Lung microvascular endothelial cell (primary cell): ENCODE data around the gene TCIRG1. TPM values are rescaled to one million over a fixed set of nuclear protein-coding genes. Genes with fewer than 3 reads are reported as not detected.

Source experiments
- DNase-seq, 2 donors: peaks; one replicate each; pipeline versions ENCODE4 v3.0.0 to v3.0.0-alpha.2; 2010; ENCODE audit warnings: low read depth in 2 of 2
- total RNA-seq: library from RNA; depleted of rRNA; stranded (reverse); fragments of >200 nt; gene quantifications from 2 replicates; pipeline ENCODE4 v1.2.1, GENCODE V29; 2014

TCIRG1 gene
- total RNA-seq, 1 donor from 2014 or later = 52.0 TPM

DNA sequence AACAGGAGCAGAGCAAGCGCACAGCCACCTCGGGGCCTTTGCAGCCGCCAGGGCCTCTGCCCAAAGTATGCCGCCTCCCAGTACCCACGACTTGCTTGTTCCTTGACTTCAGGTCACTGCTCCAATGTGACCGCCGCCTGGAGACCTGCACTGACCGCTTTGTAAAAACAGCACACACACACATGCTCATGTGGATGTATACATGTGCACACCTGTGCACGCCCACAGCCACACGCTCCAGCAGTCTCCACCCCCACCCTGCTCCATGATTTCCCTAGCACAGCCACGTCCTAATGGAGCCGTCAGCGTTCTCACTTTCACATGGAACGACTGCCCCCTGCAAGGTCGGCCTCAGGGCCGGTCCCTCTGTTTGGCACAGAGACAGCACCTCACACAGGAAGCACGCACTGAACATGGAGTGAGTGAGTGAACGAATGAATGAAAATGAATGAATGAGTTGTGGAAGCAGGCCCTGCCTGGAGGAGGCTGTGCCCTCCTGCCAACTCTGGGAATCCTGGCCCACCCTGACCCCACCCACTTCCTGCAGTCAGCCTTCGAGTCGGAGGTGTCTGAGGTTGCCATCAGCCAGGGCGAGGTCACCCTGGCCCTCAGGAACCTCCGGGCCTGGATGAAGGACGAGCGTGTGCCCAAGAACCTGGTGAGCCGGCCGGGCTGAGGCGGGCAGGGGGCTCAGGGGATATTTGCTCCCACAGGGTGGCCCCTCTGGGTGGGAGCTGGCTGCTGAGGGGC is 20.7 kb upstream of the TCIRG1 start:
- DNase-seq = no peak

DNA sequence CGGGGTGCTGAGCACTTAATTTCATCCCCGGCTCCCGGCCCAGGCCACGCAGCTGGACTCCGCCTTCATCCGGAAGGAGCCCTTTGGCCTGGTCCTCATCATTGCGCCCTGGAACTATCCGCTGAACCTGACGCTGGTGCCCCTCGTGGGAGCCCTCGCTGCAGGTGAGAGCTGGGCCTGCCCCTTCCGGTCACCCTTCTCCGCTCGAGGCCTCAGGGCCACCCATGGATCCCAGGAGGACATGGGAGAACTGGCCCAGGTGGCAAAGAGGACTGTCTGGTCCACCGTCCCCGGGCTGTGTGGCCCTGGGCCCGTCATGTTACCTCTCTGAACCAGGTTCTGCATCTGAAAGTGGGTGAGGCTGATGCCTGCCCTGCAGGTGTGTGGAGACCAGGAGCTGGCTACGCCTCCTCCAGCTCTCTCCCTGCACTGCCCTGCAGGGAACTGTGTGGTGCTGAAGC is 20.1 kb upstream of the TCIRG1 start:
- DNase-seq = no peak

GRCh38 chr11:68019486-68019885 is 19.3 kb upstream of the TCIRG1 start:
- DNase-seq = no peak

DNA sequence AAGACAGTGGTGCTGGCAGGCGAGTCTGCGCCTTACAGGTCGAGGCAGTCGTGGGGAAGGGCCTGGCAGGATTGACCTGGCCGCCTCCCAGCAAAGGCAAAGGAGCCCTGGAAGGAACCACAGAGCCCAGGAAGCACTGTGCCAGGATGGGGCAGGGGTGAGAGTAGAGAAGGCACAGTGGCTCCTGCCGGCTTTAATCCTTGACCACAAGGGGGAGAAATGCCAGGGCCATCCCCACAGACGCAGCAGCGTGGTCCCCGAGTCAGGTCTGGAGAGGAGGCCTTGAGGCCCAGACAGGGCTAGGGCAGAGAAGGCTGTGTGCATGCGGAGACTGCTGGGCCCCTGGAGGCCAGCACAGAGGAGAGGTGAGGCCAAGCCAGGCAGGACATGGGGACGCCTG is 18.2 kb upstream of the TCIRG1 start:
- DNase-seq = peak; percentile 40 to 46

DNA sequence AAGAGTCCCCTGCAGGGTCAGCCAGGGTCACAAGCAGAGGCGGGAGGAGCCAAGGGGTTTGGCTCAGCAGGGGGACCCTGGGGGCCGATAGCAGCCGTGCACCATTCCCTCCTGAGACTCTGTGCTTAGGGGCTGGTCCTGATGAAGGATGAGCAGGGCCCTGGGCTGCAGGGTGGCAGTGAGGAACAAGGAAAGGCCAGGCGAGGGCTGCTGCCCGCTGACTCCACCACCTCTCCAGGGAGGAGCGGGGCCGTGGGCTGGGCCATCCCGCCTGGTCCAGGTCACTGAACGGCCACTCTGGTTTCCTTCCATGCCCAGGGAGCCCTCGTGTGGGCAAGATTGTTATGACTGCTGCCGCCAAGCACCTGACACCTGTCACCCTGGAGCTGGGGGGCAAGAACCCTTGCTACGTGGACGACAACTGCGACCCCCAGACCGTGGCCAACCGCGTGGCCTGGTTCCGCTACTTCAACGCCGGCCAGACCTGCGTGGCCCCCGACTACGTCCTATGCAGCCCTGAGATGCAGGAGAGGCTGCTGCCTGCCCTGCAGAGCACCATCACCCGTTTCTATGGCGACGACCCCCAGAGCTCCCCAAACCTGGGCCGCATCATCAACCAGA is 17.5 kb upstream of the TCIRG1 start:
- peak in 1 of 2 donors; percentile 33 for DNase-seq

DNA sequence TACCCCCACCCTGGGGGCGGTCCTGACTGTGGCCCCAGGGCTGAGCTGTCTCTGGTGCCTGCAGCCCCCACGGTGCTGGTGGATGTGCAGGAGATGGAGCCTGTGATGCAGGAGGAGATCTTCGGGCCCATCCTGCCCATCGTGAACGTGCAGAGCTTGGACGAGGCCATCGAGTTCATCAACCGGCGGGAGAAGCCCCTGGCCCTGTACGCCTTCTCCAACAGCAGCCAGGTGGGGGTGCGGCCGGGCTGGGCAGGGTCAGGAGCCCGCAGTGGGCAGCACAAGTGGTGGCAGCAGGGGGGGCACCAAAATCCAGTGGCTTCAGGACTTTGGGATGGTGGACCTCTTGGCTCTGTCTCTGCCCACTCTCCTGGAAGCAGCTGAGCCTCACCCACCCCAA is 16.3 kb upstream of the TCIRG1 start:
- no peak for DNase-seq

GRCh38 chr11:68024508-68024907 is 14.3 kb upstream of the TCIRG1 start:
- DNase-seq = no peak

GRCh38 chr11:68025047-68025446 is 13.8 kb upstream of the TCIRG1 start:
- no peak for DNase-seq

DNA sequence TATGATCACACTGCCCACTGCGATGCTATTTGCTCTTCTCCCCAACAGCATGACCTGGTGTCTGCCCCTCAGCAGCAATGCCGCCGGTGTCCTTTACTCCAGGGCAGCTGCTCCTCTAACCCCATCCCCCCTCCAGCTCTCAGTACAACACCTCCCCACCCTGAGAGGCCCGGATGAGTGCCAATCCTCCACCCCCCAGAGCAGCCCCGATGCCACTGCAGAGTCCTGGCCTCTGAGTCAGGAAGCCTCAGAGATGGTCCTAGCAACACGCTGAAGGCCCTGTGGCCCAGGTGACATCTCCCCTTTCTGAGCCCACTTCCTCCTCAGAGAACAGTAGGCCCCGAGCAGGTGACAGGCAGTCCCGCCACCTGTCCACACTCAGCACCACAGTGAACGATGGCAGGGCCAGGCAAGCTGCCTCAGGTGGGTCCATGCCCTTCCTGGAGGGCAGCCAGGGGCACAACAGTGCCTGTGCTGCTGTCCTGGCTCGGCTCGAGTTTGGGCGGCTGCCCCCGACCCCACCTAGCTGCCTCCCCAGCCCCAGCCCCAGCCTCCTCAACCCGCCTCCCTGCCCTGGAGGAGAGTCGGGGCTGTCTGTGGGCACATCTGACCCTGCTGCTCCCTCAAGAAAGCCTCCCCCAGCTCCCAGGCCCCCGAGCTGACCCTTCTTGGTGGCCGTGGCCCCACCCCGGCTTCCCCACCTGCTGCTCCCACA is 12.3 kb upstream of the TCIRG1 start:
- DNase-seq = no peak

DNA sequence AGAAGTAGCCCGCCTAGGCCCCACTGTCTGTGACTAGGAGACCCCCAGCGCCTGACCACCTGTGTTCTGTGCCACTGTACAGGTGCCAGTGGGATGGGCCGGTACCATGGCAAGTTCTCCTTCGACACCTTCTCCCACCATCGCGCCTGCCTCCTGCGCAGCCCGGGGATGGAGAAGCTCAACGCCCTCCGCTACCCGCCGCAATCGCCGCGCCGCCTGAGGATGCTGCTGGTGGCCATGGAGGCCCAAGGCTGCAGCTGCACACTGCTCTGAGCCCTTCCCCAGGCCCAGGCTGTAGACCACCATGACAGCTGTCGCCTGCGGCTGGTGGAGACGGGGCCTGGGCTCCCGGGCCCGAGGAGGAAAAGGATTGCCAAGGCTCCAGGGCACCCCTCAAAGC is 11.2 kb upstream of the TCIRG1 start:
- DNase-seq = no peak

- peak in 1 of 2 donors; percentile 7 for DNase-seq
Measured at GRCh38 chr11:68028802-68029545, 9.9 kb upstream of the TCIRG1 start.

GRCh38 chr11:68030318-68031143 is 8.3 kb upstream of the TCIRG1 start, which contains the start of gene NDUFS8:
Gene NDUFS8, plus strand, starts transcription at chr11:68030681. Its CDS starts 1,471 bp downstream, at chr11:68032152.
- DNase-seq = peak; percentile 99

DNA sequence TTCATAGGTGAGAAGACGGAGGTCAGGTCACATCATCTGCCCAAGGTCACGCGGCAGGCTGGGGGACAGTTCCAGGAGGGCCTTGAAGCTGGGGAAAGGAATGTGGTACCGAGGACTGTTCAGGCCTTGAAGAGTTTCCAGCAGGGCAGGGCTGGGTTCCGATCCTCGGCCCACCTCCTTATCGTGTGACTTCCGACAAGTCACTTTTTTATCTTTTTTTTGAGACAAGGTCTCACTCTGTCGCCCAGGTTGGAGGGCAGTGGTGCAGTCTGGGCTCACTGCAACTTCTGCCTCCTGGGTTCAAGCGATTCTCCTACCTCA is 7.7 kb upstream of the TCIRG1 start:
- DNase-seq = peak in 1 of 2 donors; percentile 46

DNA sequence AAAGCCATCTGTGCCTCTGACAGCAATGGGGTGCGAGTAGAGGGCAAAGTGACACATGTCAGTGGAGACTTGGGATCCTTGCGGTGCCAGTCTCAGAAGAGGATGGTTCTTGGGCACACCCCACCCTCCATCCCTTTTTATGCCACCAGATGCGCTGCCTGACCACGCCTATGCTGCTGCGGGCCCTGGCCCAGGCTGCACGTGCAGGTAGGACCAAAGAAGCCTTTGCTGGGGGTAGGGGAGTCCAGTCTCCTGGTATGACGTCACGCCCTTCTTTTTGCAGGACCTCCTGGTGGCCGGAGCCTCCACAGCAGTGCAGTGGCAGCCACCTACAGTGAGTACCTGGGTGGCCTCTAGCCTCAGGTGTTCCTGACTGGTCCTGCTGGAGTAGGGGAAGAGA is 6.8 kb upstream of the TCIRG1 start:
- no peak for DNase-seq

GRCh38 chr11:68032997-68033707 is 5.7 kb upstream of the TCIRG1 start:
- no peak for DNase-seq

DNA sequence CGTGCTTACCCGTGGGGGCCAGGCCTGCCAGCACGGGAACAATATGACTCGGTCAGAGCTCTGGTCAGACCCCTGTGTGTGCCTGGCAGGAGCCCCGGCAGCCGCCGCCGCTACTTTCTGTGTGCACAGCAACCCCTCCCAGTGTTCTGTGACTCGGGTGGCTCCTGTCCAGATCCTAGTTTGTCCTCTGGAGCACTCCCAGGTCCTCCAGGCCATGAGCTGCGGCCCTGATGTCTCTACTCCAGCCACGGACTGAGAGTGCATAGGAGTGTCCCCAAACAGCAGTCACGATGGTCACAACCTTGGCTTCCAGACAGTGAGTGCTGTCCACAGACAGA is 5.1 kb upstream of the TCIRG1 start:
- no peak for DNase-seq

- no peak for DNase-seq
Measured at GRCh38 chr11:68035266-68035876, 3.5 kb upstream of the TCIRG1 start.

GRCh38 chr11:68036141-68036716 is 2.6 kb upstream of the TCIRG1 start:
- no peak for DNase-seq

DNA sequence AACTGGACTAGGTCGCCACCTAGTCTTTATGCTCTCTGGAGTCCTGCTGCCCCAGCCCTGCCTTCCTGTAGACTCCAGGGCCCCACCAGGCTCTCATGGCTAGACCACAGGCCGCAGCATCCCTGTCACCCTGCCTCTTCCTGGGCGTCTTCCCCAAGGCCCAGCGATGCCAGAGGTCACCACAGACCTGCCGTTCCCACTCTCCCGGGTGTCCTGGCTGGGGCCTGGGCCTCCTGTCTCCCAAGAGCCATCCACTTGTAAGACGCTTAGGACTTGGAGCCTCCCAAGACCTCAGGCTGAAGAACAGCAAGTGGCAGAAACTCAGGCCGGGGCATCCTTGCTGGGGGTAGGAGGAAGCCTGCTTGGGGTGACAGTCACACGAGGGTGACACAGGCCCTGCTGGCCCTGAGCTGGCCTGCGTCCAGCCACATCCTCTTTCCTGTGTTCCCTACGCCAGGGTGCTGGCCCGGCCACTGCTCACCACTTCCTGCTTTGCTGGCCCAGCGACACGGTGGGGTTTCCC is 2.0 kb upstream of the TCIRG1 start:
- peak; percentile 34 to 78 for DNase-seq
